Gastroesophageal sphincter (tissue), 3 donors: Measurements from ENCODE around the gene P3H2.

Experiments
- CTCF ChIP-seq, 4 experiments: fragments of 200-600 bp in 2 of 4; fragments of 450-650 bp in 2 of 4; sonication (generic) in 1 of 4; IDR thresholded peaks; one replicate each; pipeline ENCODE4 v1.5.1; 2017 to 2019; ENCODE audit warnings: antibody characterized with exemption in 4 of 4, mild to moderate bottlenecking in 2 of 4, moderate library complexity in 2 of 4
- EP300 ChIP-seq: sonication (generic); formaldehyde crosslinking; IDR thresholded peaks from one replicate; pipeline ENCODE4 v1.6.1; 2017; ENCODE audit warnings: antibody characterized with exemption, mild to moderate bottlenecking
- POLR2A ChIP-seq, 2 donors: fragments of 450-650 bp; IDR thresholded peaks; one replicate each; pipeline ENCODE4 v1.6.1; 2017; ENCODE audit warnings: antibody characterized with exemption in 2 of 2, mild to moderate bottlenecking in 2 of 2, moderate library complexity in 1 of 2
- POLR2AphosphoS5 ChIP-seq: sonication (generic); formaldehyde crosslinking; IDR thresholded peaks from one replicate; pipeline ENCODE4 v1.6.1; 2017; ENCODE audit warnings: antibody characterized with exemption

DNA sequence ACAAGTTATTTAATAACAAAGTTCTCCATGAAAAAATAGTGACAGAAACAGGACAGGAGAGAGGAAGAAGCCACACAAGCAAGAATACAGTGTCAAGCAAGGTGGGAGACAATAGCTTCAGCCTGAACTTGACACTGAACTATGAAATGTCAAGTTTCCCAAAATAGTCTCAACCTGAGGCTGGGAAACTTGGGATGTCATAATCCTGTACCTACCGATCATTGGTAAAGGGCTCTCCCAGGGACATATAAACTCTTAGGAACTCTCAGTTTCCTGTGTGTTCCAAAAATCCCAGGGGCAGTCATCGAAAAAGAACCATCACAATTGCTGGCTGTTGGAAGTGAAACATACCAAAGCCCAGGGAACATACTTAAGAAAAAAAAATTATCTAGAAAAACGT, 211.6 kb downstream of the P3H2 start:
- TF ChIP-seq CTCF (IDR thresholded peaks at IDR 0.05) (no peak), POLR2AphosphoS5 (no peak), POLR2A (IDR thresholded peaks at IDR 0.05) (no peak), EP300 (no peak)
